GM18519 (cell line): ENCODE measurements around the gene HOXA5.

ENCODE experiments used
- ATAC-seq: cut with Tn5 transposase; IDR thresholded peaks from one replicate; pipeline ENCODE4 v1.9.1; 2021; ENCODE audit warnings: mild to moderate bottlenecking, moderate library complexity; ENCODE audit not compliant: unreplicated experiment, low FRiP score

HOXA5 gene

GRCh38 chr7:27150568-27151340 is 7.3 kb upstream of the HOXA5 start:
- ATAC-seq: peak; percentile 64

- no peak for ATAC-seq
Observed at GRCh38 chr7:27149842-27150567, 6.5 kb upstream of the HOXA5 start.

DNA sequence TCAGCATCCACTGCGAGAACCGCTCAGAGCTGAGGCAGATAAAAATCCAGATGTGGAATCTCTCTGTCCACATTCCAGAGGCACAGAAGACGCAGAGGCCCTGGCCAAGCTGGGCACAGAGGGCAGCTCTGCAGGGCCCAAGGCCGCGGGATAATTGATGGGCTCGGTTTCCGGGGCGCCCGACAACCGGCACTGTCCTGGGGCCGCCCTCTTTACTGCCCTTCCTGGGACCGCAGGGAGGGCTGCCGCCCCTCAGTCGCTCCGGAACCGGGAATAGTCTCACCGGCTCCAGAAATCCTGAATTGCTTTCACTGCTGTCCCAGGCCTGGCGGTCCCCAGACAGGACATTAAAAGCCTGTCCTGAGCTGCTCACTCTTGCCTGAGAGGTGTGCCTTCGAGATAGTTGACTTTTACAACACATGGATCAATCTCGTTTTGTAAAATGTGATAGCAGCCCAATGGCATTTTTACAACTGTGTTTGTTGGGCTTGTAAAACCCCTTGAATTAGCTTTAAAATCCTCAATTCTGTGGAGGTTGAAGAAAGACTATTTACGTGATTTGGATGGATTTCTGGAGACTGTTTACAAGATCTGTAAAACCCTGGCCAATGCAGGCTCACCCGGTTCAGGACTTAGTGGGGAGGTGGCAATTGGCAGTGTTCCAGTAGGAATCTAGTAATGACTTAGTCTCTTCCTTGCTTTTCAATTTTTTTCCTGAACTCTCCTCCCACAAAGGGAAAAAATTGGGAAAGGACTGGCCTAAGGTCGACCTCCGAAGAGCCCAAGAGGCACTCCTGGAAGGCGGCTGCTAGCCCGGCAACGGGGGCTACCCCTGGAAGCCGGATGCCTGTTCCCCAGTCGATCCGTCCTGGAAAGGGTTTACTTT is 5.5 kb upstream of the HOXA5 start:
- no peak for ATAC-seq

GRCh38 chr7:27148031-27148755 is 4.7 kb upstream of the HOXA5 start:
- ATAC-seq: no peak

DNA sequence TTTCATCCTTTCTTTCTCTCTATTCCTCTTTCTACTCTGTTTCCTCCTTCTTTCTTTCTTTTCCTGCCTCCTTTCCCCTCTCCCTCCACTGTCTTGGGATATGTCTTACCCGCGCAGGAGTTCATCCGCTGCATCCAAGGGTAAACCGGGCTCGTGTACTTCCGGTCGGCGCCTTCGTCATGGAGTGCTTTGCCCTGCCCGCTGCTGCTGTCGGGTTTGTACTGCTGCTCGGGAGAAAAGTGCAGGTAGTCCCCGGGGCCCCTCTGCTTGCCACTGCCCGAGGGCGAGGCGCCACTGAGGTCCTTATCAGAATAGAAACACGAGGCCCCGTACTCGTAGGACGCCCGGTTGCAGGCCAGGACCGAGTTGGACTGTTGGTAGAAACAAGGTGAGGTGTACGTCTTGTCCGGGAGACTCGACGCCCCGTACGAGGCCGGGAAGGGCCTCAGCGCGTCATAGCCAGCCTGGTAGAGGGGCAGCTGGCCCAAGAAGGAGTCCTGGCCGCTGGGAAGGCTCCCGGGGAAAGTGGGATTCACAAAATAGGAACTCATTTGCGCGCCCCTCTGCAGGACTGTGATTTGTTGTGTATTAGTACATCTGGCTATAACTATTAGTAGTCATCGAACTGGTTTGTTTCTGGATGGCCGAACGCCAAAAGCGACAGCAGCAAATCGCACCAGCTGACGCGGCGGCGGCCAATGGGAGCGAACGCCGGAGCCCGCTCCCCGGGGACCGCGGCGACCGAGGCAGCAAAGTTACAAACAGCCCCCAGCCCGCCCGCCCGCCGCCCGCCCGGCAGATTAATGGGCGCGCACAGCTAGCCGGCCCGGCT is 3.9 kb upstream of the HOXA5 start, which contains the start of gene HOXA6:
Gene HOXA6, minus strand, starts transcription at position 576 of the 832 bp plus-strand sequence. Its CDS starts 25 bp downstream, at position 551.
- ATAC-seq: no peak

DNA sequence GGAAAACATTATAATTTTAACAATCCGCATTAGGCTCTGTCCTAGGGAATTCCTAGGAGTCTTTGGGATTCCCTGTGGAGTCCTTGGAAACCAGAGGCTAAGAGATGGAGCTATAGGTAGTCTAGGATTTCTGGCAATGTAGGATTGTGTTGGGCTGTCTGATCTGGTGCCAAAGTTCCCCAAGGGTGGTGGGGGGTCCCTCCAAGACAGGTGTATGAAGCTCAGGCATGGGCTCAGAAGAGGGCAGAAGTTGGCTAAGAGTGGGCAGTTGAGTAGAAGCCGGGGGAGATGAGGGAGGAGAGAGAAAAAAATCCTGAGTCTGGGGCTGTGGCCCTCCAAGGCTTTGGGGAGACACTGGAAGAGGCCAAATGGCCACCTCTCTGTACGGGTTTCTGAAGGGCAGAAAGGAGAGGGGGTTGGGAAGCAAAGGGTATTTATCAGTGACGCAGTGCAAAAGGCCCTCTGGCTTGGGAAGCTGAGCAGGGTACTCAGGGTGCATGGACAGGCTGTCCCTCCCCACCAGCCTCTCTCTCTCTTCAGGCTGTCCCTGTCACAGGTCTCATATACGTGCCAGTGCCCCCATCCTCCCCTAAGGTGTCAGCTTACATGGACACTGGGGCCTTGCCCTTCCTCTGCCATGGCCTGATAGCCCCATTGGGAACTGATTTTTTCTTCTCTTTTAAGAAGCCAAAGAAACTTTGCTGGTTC is 3.2 kb upstream of the HOXA5 start:
- ATAC-seq: no peak

DNA sequence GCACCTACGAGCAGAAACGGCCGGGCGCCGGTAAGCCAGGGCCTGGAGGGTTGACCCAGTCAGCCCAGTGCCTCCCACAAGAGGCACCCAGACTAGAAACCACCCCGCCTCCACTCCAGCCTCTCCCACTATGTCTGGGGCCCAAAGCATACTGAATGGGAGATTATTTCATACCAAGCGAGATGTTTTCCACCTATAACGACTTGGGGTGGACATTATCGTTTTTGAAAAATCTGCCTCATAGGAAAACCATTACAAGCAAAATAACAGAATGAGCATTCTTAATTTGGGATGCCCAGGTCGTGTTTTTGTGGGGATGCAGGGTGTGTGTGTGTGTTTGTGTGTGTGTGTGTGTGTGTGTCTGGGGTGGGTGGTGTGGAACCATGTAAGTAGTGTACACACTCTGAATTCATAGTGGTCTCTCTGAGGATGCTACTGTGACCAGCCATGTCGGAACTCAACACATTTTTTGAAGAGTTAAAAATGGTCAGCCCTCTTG is 2.5 kb upstream of the HOXA5 start:
- ATAC-seq: no peak

GRCh38 chr7:27145165-27145913 is 1.9 kb upstream of the HOXA5 start:
- ATAC-seq: no peak

DNA sequence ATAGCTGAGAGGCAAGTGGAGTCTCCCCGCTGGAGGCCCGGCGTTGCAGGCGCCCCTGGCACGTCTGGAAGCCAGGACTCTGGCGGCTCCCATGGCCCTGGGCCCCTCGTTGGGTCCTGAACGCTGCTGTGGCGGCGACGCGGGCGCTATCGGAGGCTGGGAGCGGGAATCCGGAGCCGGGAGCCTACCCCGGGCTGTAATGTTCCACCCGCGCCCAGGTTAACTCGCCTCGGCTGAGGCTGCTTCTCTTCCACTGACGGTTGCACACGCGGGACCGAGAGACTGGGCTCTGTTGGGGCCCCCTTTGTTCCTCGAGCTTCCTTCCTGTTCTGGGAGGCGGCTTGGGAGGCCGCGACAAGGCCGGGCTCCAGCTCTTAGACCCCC is 1.3 kb upstream of the HOXA5 start:
- ATAC-seq: no peak

DNA sequence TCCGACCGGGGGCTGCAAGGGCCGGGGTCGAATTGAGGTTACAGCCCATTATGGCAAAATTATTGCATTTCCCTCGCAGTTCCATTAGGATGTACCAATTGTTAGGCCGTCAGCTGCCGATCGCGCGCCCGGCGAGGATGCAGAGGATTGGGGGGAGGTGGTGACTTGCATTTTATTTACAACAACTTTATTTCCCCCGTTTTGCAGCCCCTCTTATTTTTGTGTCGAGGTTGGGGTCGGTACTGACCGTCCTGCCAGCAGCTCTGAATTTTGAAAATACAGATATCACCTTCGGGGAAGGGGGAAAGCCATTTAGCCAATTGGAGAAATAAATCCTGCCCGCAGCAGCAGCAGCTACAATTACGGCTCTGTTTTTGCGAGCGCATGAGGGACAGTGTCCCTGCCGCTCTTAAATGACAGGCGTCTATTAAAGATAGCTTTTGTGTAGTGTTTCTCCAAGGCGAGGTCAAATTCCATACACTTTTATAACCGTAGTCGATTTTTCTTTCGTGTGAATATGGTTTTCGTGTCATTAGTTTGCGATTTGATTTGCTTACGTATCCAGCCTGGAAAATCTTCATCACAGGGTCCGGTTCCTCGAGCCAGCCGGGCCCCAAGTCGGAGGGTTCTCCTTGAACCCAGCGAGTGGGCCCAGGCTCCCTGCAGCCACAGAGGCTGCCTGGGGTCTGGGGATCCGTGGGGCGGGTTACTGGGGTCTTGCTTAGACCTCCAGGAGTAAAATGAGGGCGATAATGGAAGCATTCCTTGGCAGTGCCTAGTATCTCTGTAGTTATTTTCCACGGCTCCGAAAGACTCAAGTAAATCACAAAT is 684 bp upstream of the HOXA5 start:
- no peak for ATAC-seq

GRCh38 chr7:27142580-27143022 is 880 bp downstream of the HOXA5 start:
- ATAC-seq: no peak

GRCh38 chr7:27141923-27142579 is 1.4 kb downstream of the HOXA5 start:
- no peak for ATAC-seq

- no peak for ATAC-seq
Observed at GRCh38 chr7:27141137-27141922, 2.2 kb downstream of the HOXA5 start.

- no peak for ATAC-seq
Observed at GRCh38 chr7:27140126-27140857, 3.2 kb downstream of the HOXA5 start.
